Psoas muscle (tissue), 8 donors: Measurements from ENCODE around the gene ROCK1. TPM values are rescaled to one million over a fixed set of nuclear protein-coding genes. Genes with fewer than 3 reads are reported as not detected.

Source experiments
- ATAC-seq, 4 donors: fragments of 200-7000 bp; cut with Tn5 transposase; one replicate each; pipeline ENCODE4 v1.9.1; 2020; ENCODE audit warnings: moderate library complexity in 3 of 4, mild to moderate bottlenecking in 2 of 4
- DNase-seq, 2 donors: peaks; one replicate each; pipeline ENCODE4 v3.0.0-alpha.2; 2020
- H3K27ac ChIP-seq: fragments of 200-600 bp; one replicate; pipeline ENCODE4 v1.8.0; 2022
- H3K27me3 ChIP-seq, 3 donors: fragments of 200-600 bp in 1 of 3; one replicate each; pipeline versions ENCODE4 v1.6.1 to v1.8.0; 2013 to 2022; ENCODE audit warnings: low read length in 2 of 3, mild to moderate bottlenecking in 2 of 3, moderate library complexity in 1 of 3; ENCODE audit not compliant: insufficient read depth in 3 of 3
- H3K36me3 ChIP-seq, 2 donors: fragments of 200-600 bp in 1 of 2; one replicate each; pipeline versions ENCODE4 v1.6.1 to v1.8.0; 2013 to 2022; ENCODE audit warnings: low read depth in 1 of 2, mild to moderate bottlenecking in 1 of 2, moderate library complexity in 1 of 2; ENCODE audit not compliant: insufficient read depth in 1 of 2
- H3K4me1 ChIP-seq: fragments of 200-600 bp; one replicate; pipeline ENCODE4 v1.8.0; 2022
- H3K4me3 ChIP-seq: fragments of 200-600 bp; one replicate; pipeline ENCODE4 v1.8.0; 2022; ENCODE audit warnings: mild to moderate bottlenecking
- H3K9me3 ChIP-seq: fragments of 200-600 bp; one replicate; pipeline ENCODE4 v1.8.0; 2022
- CTCF ChIP-seq: fragments of 200-600 bp; IDR thresholded peaks from one replicate; pipeline ENCODE4 v1.8.0; 2022; ENCODE audit warnings: antibody characterized with exemption
- WGBS, 3 donors: extraction: QIAGEN DNeasy Blood & Tissue Kit; methylation state at CpG; one replicate each; pipeline versions ENCODE4 v1.1.6 to v1.1.7; 2013; 5-methylcytosine and 5-hydroxymethylcytosine counted together
- intact Hi-C, 2 donors: fragments of 100-400 bp; cut with DNase I; formaldehyde crosslinking; loops; one replicate each; pipeline versions ENCODE4 v1.11.0 to v1.14.2; 2022
- polyA plus RNA-seq, 3 donors: library from polyadenylated mRNA; stranded (reverse); fragments of 200-250 nt; gene quantifications; one replicate each; pipeline ENCODE4 v1.2.3, GENCODE V29; 2013
- total RNA-seq, 4 donors: library from RNA; stranded (reverse); fragmentation: NEBNext Ultra II Directional in 2 of 4; extraction: Animal tissue kit (Norgen Biotek cat#: 25700) in 2 of 4; gene quantifications; one replicate each; pipeline versions ENCODE4 v1.2.1 to v1.2.4, GENCODE V29; 2021 to 2023
- donor health status: healthy with polysubstance abuse.
- donor health status: DM: no; HTN: no; CAD: no; lungs with moderate emphysema.
- donor health status: Bipolar disorder and iron deficiency.
- donor health status: healthy.
- donor health status: DM: yes; HTN: yes; CAD: no.
- donor health status: DM: no; HTN: no; CAD: no.
- donor health status: DM: no; HTN: no; CAD: no.
- donor health status: DM: yes; HTN: yes; CAD: no.

Gene ROCK1
- total and polyA plus RNA-seq, 7 donors = 4.9 to 16.0 (median 13.5) TPM

GRCh38 chr18:21129566-21130216 is 18.1 kb upstream of the ROCK1 start:
- intact Hi-C loops = no loop called here
- Histone ChIP-seq H3K4me1 (no peaks in the 10 kb centered on the region), H3K36me3 (no peaks in the 10 kb centered on the region), H3K4me3 (no peak overlapping the region), H3K9me3 (no peaks in the 10 kb centered on the region), H3K27ac (no peak overlapping the region), H3K27me3 (no peaks in the 10 kb centered on the region)
- ATAC-seq (no peak), DNase-seq (no peak)
- 53 to 55% (median 54%) methylated on average over 4 of the region's 4 CpGs for WGBS, 3 donors
- TF ChIP-seq CTCF = no peak

- Histone ChIP-seq H3K9me3 (no peaks in the 10 kb centered on the region), H3K27me3 (no peaks in the 10 kb centered on the region), H3K36me3 (no peaks in the 10 kb centered on the region), H3K27ac (no peak overlapping the region), H3K4me1 (no peaks in the 10 kb centered on the region), H3K4me3 (no peak overlapping the region)
- TF ChIP-seq CTCF = no peak
- ATAC-seq = no peak
- 84 to 89% (median 88%) methylated on average over 5 of the region's 5 CpGs for WGBS, 3 donors
- intact Hi-C loops = no loop called here
- DNase-seq = no peak
Observed at GRCh38 chr18:21123290-21123926, 11.8 kb upstream of the ROCK1 start.

- H3K36me3 ChIP-seq = no peaks in the 10 kb centered on the region
- H3K4me1 ChIP-seq = no peaks in the 10 kb centered on the region
- intact Hi-C loops = loop anchor here (10.0 kb wide), 3 partner anchors 54 to 144 kb away; no protein-coding TSS in a partner anchor
- no peak for ATAC-seq
- H3K9me3 ChIP-seq = no peaks in the 10 kb centered on the region
- H3K27me3 ChIP-seq = no peaks in the 10 kb centered on the region
- H3K4me3 ChIP-seq = no peak overlapping the region
- no peak for DNase-seq
- no peak for TF ChIP-seq CTCF
- no peak overlapping the region for H3K27ac ChIP-seq
Observed at GRCh38 chr18:21118806-21119205, 7.2 kb upstream of the ROCK1 start.

GRCh38 chr18:21117409-21118131 is 6.0 kb upstream of the ROCK1 start:
- no peaks in the 10 kb centered on the region for H3K9me3 ChIP-seq
- peak overlapping the region; percentile 9 for H3K27ac ChIP-seq
- H3K4me1 ChIP-seq = peaks cover 5% of the 10 kb centered on the region
- no peak for DNase-seq
- ATAC-seq = peak in 3 of 4 donors; percentile 39 to 62 (median 46)
- no peaks in the 10 kb centered on the region for H3K36me3 ChIP-seq
- H3K4me3 ChIP-seq = no peak overlapping the region
- 58 to 63% (median 62%) methylated on average over 5 of the region's 5 CpGs for WGBS, 3 donors
- no peaks in the 10 kb centered on the region for H3K27me3 ChIP-seq
- intact Hi-C loops = loop anchor here (10.0 kb wide), 3 partner anchors 53 to 143 kb away; no protein-coding TSS in a partner anchor
- no peak for TF ChIP-seq CTCF
